Breast epithelium (tissue), 4 donors: ENCODE results near the gene FLT3LG. TPM values are rescaled to one million over a fixed set of nuclear protein-coding genes. Genes with fewer than 3 reads are reported as not detected.

ENCODE experiments used
- DNase-seq, 2 donors: peaks; one replicate each; pipeline ENCODE4 v3.0.0-alpha.2; 2019; ENCODE audit warnings: low spot score in 2 of 2
- H3K27ac ChIP-seq, 2 donors: fragments of 200-600 bp; sonication (generic) in 1 of 2; one replicate each; pipeline ENCODE4 v1.5.1; 2016 to 2019; ENCODE audit warnings: mild to moderate bottlenecking in 1 of 2
- H3K27me3 ChIP-seq, 2 donors: fragments of 200-600 bp; sonication (generic) in 1 of 2; one replicate each; pipeline versions ENCODE4 v1.5.1 to v1.6.0; 2017 to 2019; ENCODE audit warnings: control low read depth in 1 of 2, mild to moderate bottlenecking in 1 of 2
- H3K36me3 ChIP-seq: fragments of 200-600 bp; one replicate; pipeline ENCODE4 v1.5.1; 2019
- H3K4me1 ChIP-seq, 2 donors: fragments of 200-600 bp; sonication (generic); one replicate each; pipeline ENCODE4 v1.5.1; 2016 to 2019; ENCODE audit warnings: control low read depth in 1 of 2
- H3K4me3 ChIP-seq, 3 donors: fragments of 200-600 bp; sonication (generic); 1 replicate in 2 of 3; 2 replicates in 1 of 3; pipeline ENCODE4 v1.5.1; 2016 to 2019; ENCODE audit warnings: mild to moderate bottlenecking in 3 of 3, moderate library complexity in 2 of 3
- H3K9me3 ChIP-seq, 2 donors: fragments of 200-600 bp; sonication (generic) in 1 of 2; one replicate each; pipeline ENCODE4 v1.5.1; 2016 to 2019; ENCODE audit warnings: control low read depth in 1 of 2
- CTCF ChIP-seq, 3 donors: fragments of 450-650 bp; IDR thresholded peaks; one replicate each; pipeline ENCODE4 v1.5.1; 2016 to 2017; ENCODE audit warnings: antibody characterized with exemption in 3 of 3, mild to moderate bottlenecking in 3 of 3, moderate library complexity in 3 of 3
- POLR2A ChIP-seq: fragments of 450-650 bp; IDR thresholded peaks from one replicate; pipeline ENCODE4 v1.6.1; 2016; ENCODE audit warnings: antibody characterized with exemption, mild to moderate bottlenecking, moderate library complexity
- POLR2AphosphoS5 ChIP-seq, 3 donors: sonication (generic); formaldehyde crosslinking; IDR thresholded peaks; one replicate each; pipeline ENCODE4 v1.6.1; 2017; ENCODE audit warnings: antibody characterized with exemption in 3 of 3
- intact Hi-C: fragments of 100-400 bp; cut with DNase I; formaldehyde crosslinking; loops from one replicate; pipeline ENCODE4 v1.15.1; 2023; ENCODE audit warnings: low total_unique reads
- total RNA-seq, 3 donors: library from RNA; depleted of rRNA; stranded (reverse); fragments of >200 nt; gene quantifications; one replicate each; pipeline ENCODE4 v1.1.0, GENCODE V29; 2016

The FLT3LG gene
- total RNA-seq, 3 donors from 2014 or later, result 4.3 to 7.0 (median 4.6) TPM

DNA sequence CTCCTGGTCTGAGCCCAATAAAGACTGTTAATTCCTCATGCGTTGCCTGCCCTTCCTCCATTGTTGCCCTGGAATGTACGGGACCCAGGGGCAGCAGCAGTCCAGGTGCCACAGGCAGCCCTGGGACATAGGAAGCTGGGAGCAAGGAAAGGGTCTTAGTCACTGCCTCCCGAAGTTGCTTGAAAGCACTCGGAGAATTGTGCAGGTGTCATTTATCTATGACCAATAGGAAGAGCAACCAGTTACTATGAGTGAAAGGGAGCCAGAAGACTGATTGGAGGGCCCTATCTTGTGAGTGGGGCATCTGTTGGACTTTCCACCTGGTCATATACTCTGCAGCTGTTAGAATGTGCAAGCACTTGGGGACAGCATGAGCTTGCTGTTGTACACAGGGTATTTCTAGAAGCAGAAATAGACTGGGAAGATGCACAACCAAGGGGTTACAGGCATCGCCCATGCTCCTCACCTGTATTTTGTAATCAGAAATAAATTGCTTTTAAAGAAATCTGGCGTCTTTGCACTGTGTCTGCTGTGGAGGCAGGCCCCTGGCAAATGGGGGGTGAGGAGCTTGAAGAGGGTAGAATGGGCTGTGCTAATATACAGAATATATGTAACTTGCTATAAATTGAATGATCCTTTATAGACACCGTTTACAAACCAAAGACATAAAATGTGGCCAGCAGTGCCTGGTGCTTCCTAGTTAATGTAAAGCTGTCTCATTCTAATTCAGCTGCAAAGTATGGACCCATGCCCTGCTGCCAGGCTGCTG lies 18.0 kb downstream of the FLT3LG start:
- no peak overlapping the region for H3K27ac ChIP-seq
- H3K27me3 ChIP-seq, result no peaks in the 10 kb centered on the region
- DNase-seq, result no peak
- peaks cover 0 to 12% of the 10 kb centered on the region in 2 donors for H3K4me1 ChIP-seq
- peaks cover 14% of the 10 kb centered on the region for H3K36me3 ChIP-seq
- H3K9me3 ChIP-seq, result no peaks in the 10 kb centered on the region
- TF ChIP-seq POLR2AphosphoS5 (IDR thresholded peaks at IDR 0.05) (no peak), POLR2A (no peak), CTCF (IDR thresholded peaks at IDR 0.05) (no peak)
- H3K4me3 ChIP-seq, result no peak overlapping the region
- intact Hi-C loops, result loop anchor here (1.0 to 10.0 kb wide), 2 partner anchors 18 to 173 kb away; partner anchors contain the start of genes BCL2L12 and IRF3

GRCh38 chr19:49492573-49493405 lies 18.8 kb downstream of the FLT3LG start:
- intact Hi-C loops, result loop anchor here (10.0 kb wide), 1 partner anchor 172 kb away; the partner anchor contains the start of genes BCL2L12 and IRF3
- peaks cover 3 to 17% of the 10 kb centered on the region in 2 donors for H3K4me1 ChIP-seq
- no peaks in the 10 kb centered on the region for H3K9me3 ChIP-seq
- peaks cover 14% of the 10 kb centered on the region for H3K36me3 ChIP-seq
- H3K27ac ChIP-seq, result no peak overlapping the region
- no peak for DNase-seq
- TF ChIP-seq POLR2A, result no peak
- TF ChIP-seq POLR2AphosphoS5 (IDR thresholded peaks at IDR 0.05), result peak in 1 of 3 donors; percentile 38
- H3K27me3 ChIP-seq, result no peaks in the 10 kb centered on the region
- H3K4me3 ChIP-seq, result no peak overlapping the region

- DNase-seq, result no peak
- H3K4me1 ChIP-seq, result peaks cover 3 to 14% of the 10 kb centered on the region in 2 donors
- no peaks in the 10 kb centered on the region for H3K27me3 ChIP-seq
- TF ChIP-seq POLR2AphosphoS5 (IDR thresholded peaks at IDR 0.05), result no peak
- peak; percentile 3 for TF ChIP-seq POLR2A
- peak overlapping the region; percentile 57 to 73 (median 66) for H3K4me3 ChIP-seq
- no peaks in the 10 kb centered on the region for H3K9me3 ChIP-seq
- no peaks in the 10 kb centered on the region for H3K36me3 ChIP-seq
- peak overlapping the region; percentile 95 to 97 for H3K27ac ChIP-seq
- intact Hi-C loops, result loop anchor here (10.0 kb wide), 1 partner anchor 168 kb away; the partner anchor contains the start of genes BCL2L12 and IRF3
Measured at GRCh38 chr19:49496574-49497008, 22.6 kb downstream of the FLT3LG start.

GRCh38 chr19:49497047-49497788 lies 23.2 kb downstream of the FLT3LG start:
- no peaks in the 10 kb centered on the region for H3K36me3 ChIP-seq
- no peaks in the 10 kb centered on the region for H3K9me3 ChIP-seq
- no peaks in the 10 kb centered on the region for H3K27me3 ChIP-seq
- TF ChIP-seq POLR2A (no peak), POLR2AphosphoS5 (IDR thresholded peaks at IDR 0.05) (no peak), CTCF (IDR thresholded peaks at IDR 0.05) (no peak)
- peaks cover 3 to 14% of the 10 kb centered on the region in 2 donors for H3K4me1 ChIP-seq
- H3K4me3 ChIP-seq, result peak overlapping the region; percentile 57 to 73 (median 66)
- intact Hi-C loops, result loop anchor here (10.0 kb wide), 1 partner anchor 168 kb away; the partner anchor contains the start of genes BCL2L12 and IRF3
- DNase-seq, result no peak
- peak overlapping the region; percentile 95 to 97 for H3K27ac ChIP-seq

GRCh38 chr19:49497789-49498103 lies 23.7 kb downstream of the FLT3LG start:
- H3K4me3 ChIP-seq, result peak overlapping the region in 2 of 3 donors; percentile 66 to 73
- peak overlapping the region; percentile 95 to 97 for H3K27ac ChIP-seq
- intact Hi-C loops, result loop anchor here (10.0 kb wide), 1 partner anchor 167 kb away; the partner anchor contains the start of genes BCL2L12 and IRF3

More at GRCh38 chr19:49497789-49498103, 23.7 kb downstream of the FLT3LG start:
- H3K9me3 ChIP-seq, result no peaks in the 10 kb centered on the region
- DNase-seq, result no peak
- no peaks in the 10 kb centered on the region for H3K36me3 ChIP-seq
- H3K27me3 ChIP-seq, result no peaks in the 10 kb centered on the region
- no peak for TF ChIP-seq POLR2AphosphoS5 (IDR thresholded peaks at IDR 0.05)
- TF ChIP-seq POLR2A, result no peak
- no peak for TF ChIP-seq CTCF (IDR thresholded peaks at IDR 0.05)
- peaks cover 3 to 14% of the 10 kb centered on the region in 2 donors for H3K4me1 ChIP-seq
